ENCODE data around the gene FLRT1.

GRCh38 chr11:64014356-64014755 lies 21.4 kb upstream of the FLRT1 start:
- TF ChIP-seq, protein P1, sequence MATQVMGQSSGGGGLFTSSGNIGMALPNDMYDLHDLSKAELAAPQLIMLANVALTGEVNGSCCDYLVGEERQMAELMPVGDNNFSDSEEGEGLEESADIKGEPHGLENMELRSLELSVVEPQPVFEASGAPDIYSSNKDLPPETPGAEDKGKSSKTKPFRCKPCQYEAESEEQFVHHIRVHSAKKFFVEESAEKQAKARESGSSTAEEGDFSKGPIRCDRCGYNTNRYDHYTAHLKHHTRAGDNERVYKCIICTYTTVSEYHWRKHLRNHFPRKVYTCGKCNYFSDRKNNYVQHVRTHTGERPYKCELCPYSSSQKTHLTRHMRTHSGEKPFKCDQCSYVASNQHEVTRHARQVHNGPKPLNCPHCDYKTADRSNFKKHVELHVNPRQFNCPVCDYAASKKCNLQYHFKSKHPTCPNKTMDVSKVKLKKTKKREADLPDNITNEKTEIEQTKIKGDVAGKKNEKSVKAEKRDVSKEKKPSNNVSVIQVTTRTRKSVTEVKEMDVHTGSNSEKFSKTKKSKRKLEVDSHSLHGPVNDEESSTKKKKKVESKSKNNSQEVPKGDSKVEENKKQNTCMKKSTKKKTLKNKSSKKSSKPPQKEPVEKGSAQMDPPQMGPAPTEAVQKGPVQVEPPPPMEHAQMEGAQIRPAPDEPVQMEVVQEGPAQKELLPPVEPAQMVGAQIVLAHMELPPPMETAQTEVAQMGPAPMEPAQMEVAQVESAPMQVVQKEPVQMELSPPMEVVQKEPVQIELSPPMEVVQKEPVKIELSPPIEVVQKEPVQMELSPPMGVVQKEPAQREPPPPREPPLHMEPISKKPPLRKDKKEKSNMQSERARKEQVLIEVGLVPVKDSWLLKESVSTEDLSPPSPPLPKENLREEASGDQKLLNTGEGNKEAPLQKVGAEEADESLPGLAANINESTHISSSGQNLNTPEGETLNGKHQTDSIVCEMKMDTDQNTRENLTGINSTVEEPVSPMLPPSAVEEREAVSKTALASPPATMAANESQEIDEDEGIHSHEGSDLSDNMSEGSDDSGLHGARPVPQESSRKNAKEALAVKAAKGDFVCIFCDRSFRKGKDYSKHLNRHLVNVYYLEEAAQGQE (IDR thresholded peaks at IDR 0.05; ENCODE audit: low read depth): no peak
- TF ChIP-seq TCF12 (IDR thresholded peaks at IDR 0.05; ENCODE audit: low read depth) (no peak), ZBTB7A (IDR thresholded peaks at IDR 0.05; ENCODE audit: low read depth) (no peak), EGR1 (IDR thresholded peaks at IDR 0.05) (no peak), RAD21 (IDR thresholded peaks at IDR 0.05; ENCODE audit: low read depth) (no peak), TEAD4 (IDR thresholded peaks at IDR 0.05) (no peak), FOXM1 (IDR thresholded peaks at IDR 0.05; ENCODE audit: borderline replicate concordance, low read depth) (no peak), CEBPB (IDR thresholded peaks at IDR 0.05) (no peak), YY1 (IDR thresholded peaks at IDR 0.05; ENCODE audit: low read depth) (no peak), NFIC (IDR thresholded peaks at IDR 0.05) (no peak), EP300 (IDR thresholded peaks at IDR 0.05; ENCODE audit: borderline replicate concordance) (no peak)
- TF ChIP-seq, protein P2, sequence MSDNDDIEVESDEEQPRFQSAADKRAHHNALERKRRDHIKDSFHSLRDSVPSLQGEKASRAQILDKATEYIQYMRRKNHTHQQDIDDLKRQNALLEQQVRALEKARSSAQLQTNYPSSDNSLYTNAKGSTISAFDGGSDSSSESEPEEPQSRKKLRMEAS (IDR thresholded peaks at IDR 0.05): no peak

Measured in Ishikawa (cell line).